Hematopoietic multipotent progenitor cell treated with erythropoietin and hydrocortisone succinate and interleukin-3 and kit ligand, for 15 days (in vitro differentiated cells): ENCODE measurements around the gene NIPBL.
"Not testable (repeated sequence)": the region's sequence is repeated elsewhere in the genome, so short reads cannot be mapped to it uniquely, and the experiment has no call there.

Source experiments
- DNase-seq: peaks from one replicate; pipeline ENCODE4 v3.0.0-alpha.2; 2015; ENCODE audit warnings: low spot score

The NIPBL gene

DNA sequence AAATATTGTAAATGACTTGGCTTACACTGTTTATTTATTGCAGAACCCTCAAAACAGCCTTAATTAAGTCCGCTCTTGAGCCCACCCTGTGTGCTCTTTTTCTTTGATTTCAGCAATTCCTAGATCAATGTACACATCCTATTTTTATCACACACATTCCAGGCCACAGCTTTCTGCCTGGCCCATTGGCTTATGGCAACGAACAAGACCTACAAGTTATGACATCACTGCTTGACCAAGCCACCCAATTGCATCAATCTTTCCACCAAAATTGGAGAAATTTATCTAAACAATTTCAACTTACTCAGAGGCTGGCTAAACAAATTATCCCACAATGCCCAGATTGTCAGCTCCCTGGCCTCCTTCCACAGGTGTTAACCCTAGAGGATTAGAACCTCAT lies 214.2 kb downstream of the NIPBL start:
- DNase-seq = no peak

DNA sequence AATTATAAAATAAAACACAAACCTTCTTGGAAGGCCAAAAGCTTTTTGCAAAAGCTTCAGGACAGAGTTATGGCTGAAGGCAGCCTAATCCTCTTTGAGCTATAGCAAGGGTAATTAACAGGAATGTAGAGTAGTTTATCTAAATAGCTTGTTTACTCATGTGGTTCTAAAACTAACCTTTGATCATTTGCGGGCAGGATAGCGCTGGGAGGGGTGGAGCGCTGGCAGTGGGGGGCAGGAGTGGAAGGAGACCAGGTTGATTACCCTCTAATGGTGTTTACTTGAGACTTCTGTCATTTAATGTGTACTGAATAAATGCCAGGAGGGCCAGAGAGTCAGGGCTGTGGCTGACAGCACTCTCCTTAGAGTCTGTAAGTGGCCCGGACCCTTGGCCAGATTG lies 217.2 kb downstream of the NIPBL start:
- not testable (repeated sequence) for DNase-seq

DNA sequence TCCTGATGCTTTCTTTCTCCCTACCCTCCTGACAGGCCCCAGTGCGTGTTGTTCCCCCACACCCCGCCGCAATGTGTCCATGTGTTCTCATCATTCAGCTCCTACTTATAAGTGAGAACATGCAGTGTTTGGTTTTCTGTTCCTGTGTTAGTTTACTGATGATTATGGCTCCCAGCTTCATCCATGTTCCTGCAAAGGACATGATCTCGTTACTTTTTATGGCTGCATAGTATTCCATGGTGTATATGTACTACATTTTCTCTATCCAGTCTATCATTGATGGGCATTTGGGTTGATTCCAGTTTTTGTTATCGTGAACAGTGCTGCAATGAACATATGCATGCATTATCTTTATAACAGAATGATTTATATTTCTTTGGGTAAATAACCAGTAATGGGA lies 222.7 kb downstream of the NIPBL start:
- DNase-seq = not testable (repeated sequence)

DNA sequence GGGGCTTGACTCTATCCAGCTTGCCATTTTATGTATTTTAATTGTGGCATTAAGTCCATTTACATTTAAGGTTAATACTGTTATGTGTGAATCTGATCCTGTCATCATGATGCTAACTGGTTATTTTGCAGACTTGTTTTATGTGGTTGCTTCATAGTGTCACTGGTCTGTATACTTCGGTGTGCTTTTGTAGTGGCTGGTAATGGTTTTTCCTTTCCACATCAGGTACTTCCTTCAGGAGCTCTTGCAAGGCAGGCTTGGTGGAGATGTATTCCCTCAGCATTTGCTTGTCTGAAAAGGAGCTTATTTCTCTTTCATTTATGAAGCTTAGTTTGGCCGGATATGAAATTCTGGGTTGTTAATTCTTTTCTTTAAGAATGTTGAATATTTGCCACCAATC lies 226.7 kb downstream of the NIPBL start:
- DNase-seq = no peak

DNA sequence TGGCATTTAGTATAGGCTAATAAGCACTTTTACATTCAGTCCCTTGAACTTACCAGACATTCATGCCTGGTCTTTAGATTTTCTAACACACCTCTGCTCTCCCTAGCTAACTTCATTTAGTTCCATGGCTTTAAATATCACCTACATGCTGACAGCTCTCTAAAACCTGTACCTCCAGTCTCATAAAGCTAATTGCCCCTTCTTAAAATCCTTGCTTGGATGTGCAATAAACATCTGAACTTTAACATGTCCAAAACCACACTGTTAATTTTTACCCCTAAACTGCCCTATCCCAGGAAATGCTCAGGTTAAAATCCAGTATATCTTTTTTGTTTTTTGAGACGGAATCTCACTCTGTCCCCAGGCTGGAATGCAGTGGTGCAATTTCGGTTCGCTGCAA lies 232.8 kb downstream of the NIPBL start:
- no peak for DNase-seq

DNA sequence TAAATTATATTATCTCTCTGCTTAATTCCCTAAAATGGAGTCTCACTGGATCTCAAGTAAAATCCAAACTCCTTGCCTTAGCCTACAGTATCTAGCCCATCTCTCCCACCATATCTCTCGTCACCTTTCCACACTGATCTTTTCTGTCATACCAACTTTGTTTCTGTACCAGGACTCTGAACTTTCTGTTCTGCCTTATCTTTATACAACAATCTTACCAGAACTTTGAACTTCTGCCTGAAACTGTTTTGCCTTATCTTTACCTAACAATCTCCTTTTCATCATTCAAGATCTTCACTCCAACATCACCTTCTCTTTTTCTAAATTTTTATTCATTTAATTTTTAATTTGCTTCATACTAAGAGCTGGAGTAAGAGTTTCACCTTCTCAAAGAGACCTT lies 233.6 kb downstream of the NIPBL start:
- DNase-seq = no peak

DNA sequence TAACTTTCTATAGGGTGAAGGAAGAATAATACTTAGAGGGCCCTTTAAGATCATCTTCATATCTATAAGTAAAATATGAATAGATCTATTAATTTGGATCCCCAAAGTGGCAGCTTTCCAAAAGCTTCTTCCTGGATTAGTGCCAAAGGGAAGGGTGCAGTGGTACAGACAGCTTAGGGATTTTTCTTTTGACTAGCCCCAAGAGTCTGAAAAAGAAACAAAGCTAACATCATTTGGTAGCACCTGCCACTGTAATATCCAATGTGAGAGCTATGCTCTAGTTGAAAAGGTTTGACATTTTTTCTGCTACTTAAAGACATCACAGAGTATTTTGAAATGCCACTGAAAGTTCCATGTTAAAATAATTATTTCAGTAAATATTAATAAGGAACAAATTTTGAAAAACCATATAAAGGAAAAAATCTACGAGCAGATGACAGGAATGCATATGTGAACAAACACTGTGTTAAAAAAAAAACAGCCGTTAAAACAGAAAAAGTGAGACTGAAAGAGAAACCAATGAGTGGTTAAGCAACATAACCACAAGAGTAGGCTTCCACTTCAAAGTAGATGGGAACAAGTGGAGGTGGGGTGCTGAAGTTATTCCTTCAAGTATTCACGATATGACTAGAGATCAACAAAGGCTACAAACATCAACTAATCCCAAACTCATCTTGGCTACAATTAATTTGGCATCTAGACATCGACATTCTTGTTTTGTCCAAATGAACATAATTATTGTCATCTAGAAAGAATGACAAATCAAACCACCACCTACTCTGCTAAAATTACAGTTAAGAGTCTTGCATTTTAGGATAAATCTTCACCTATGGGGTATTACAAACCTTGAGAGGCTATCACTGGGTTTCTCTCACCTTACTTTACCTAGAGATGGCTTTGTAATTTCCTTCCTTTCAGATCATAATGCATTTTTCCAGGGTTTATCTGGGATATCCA lies 235.1 kb downstream of the NIPBL start:
- no peak for DNase-seq

DNA sequence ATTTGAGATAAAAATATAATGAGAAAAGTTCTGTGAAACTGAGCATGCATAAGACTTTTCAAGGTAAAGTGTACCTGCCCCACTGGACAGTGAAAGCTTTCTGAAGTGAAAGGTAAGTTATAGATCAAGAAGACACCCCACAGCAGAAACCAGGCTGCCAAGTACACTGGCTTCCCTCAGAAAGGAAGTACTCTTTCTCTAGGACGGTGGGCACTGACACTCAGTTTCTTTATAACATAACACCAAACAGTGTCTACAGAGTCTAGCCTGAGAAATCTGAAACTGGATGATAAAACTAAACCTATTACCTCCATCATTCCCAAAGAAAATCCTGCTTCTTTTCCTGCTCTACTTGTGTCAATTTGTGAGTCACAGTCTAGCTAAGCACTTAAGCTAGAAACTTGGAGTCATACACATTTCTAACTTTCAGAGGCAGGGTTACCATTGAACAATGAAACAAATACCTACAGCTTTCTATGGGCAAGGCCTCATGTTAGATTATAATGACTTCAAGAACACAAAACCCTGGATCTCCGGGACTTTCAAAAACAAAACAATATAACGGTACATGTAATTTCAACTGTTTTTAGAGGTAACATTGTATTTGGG lies 235.9 kb downstream of the NIPBL start:
- no peak for DNase-seq
